GM12864 (cell line): Measurements from ENCODE around the gene SMIM29.

Experiments used
- DNase-seq: peaks from one replicate; pipeline ENCODE4 v3.0.0-alpha.2; 2011; ENCODE audit warnings: low read depth
- H3K4me3 ChIP-seq: 2 replicates; pipeline ENCODE4 v1.5.1; 2011; ENCODE audit warnings: mild to moderate bottlenecking, low read depth, low read length, control low read depth
- CTCF ChIP-seq: IDR thresholded peaks from 2 replicates; pipeline ENCODE4 v1.5.1; 2011; ENCODE audit warnings: low read depth, mild to moderate bottlenecking, moderate library complexity, low read length, control low read depth, inconsistent platforms; ENCODE audit errors: missing control alignments

The SMIM29 gene

DNA sequence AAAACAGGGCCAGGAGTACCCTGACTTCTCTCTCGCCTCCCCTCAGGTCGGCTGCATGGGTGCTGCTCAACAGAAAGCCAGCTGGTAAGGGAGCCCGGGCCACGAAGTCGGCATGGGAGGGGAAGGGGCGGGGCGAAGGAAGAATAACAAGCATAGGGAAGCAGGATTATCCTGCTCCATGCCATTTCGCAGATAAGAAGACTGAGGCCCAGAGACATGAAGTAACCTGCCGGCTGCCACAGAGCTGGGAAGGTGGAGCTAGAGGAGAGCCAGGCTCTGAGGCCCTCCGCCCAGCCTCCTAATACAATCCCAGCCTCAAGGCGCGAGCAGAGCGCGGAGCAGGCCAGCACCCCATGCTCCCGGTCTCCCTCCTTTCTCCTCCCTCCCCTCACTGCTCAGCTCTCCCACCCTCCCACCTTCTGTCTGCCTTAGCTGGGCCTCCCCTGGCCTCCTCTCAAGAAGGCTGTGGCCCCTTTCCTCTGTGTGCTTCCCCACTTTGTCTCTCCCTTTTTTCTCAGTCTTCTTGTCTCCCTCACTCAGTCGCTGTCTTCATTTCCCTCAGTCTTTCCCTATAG, 25.3 kb downstream of the SMIM29 start:
- no peak for TF ChIP-seq CTCF
- H3K4me3 ChIP-seq, result no peak overlapping the region
- no peak for DNase-seq

GRCh38 chr6:34218691-34219090, 30.1 kb downstream of the SMIM29 start:
- TF ChIP-seq CTCF, result no peak
- H3K4me3 ChIP-seq, result no peak overlapping the region
- DNase-seq, result no peak

GRCh38 chr6:34213772-34214171, 35.0 kb downstream of the SMIM29 start:
- H3K4me3 ChIP-seq, result no peak overlapping the region
- no peak for TF ChIP-seq CTCF
- DNase-seq, result no peak

- H3K4me3 ChIP-seq, result no peak overlapping the region
- no peak for DNase-seq
- no peak for TF ChIP-seq CTCF
Observed at GRCh38 chr6:34207695-34208443, 40.9 kb downstream of the SMIM29 start.

- no peak for TF ChIP-seq CTCF
- no peak for DNase-seq
- H3K4me3 ChIP-seq, result no peak overlapping the region
Observed at GRCh38 chr6:34206726-34207125, 42.1 kb downstream of the SMIM29 start.

DNA sequence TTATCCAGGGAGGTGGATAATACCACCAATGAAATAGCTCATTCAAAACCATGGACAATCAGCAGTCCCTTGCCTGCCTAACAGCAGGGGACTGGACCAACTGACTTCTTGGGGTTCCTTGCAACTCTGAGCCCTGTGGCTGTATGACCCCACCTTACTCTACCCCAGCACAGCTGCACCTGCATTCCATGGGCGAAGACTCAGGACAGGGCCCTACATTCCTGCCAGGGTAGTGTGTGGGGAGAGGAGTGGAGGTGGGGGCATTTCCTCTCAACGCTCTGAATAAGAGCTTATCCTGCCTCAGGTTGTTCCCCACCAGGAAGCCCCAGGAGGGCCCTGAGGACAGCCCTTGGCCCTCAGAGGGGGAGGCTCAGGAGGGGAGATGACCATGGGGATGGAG, 42.9 kb downstream of the SMIM29 start:
- DNase-seq, result no peak
- no peak overlapping the region for H3K4me3 ChIP-seq
- TF ChIP-seq CTCF, result no peak

DNA sequence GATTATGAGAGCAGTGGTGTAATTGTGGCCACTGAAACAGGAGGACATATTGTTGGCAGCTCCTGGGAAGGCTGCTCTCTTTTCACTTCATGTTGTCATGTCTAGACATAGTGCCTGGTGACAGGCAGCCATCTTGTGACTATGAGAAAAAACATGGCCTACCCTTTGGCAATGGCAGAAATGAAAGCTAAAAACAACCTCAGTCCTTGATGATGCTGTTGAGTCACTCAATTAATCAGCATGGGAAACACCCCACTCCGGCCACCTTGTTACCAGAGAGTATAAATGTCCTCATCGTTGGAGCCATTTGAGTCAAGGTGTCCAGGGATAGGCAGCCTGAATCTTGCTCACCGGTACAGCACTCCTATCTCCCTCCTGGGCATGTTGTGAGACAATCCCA, 43.3 kb downstream of the SMIM29 start:
- no peak for TF ChIP-seq CTCF
- no peak for DNase-seq
- H3K4me3 ChIP-seq, result no peak overlapping the region
